ENCODE measurements around the gene SEPTIN8.

Gene SEPTIN8

DNA sequence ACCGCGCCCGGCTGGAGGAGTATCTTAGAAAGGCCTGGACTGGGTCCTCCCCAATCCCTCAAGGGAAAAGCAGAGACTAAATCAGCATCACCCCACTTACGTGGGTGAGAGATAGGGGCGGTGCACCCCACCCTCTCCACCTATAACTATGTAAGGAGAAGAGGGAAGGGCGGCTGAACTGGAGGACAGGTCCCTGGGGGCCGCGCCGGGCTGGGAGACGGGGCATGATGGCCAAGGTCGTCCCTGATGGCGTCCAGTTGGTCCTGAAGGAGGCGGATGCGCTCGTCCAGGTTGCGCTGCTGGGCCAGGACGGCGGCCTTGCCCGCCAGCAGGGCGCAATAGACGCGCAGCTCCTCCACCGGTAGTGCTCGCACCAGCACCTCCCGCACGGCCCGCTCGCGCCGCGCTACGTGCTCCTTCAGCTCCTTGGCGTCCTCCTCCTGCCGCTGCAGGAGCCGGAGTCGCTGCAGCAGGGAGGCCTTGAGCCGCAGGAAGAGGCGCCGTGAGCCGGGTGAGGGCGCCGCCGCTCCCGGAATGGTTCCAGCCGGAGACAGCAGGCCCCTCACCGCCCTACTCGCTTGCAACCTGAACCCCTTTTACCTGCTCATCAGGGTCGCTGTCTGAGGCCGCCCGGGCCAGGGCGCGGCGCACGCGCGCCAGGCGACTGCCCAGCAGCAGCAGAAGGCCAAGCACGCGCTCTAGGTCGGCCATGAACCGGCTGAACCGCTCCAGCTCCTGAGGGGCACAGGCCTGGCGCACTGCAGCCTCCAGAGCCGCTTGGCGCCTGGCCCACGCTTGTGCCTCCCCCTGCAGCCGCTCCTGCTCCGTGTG is 45.8 kb upstream of the SEPTIN8 start:
- Histone ChIP-seq H3K4me2 (ENCODE audit: low read depth, low read length, poor library complexity, severe bottlenecking) (no peak overlapping the region), H3F3A (ENCODE audit: insufficient read depth) (no peaks in the 10 kb centered on the region), H3K27ac (ENCODE audit: low read depth, low read length) (no peak overlapping the region), H3K27me3 (ENCODE audit: low read length) (no peaks in the 10 kb centered on the region), H3K9me3 (ENCODE audit: insufficient read depth, low read length) (no peaks in the 10 kb centered on the region), H3K36me3 (ENCODE audit: low read length) (no peaks in the 10 kb centered on the region), H4K20me1 (ENCODE audit: low read depth, low read length) (no peaks in the 10 kb centered on the region), H3K79me2 (ENCODE audit: insufficient read depth, low read length) (no peaks in the 10 kb centered on the region), H3K4me3 (ENCODE audit: insufficient read depth, low read length, poor library complexity, severe bottlenecking) (no peak overlapping the region), H2AFZ (ENCODE audit: low read depth, low read length, severe bottlenecking) (no peak overlapping the region), H3K9me2 (replicated peaks; ENCODE audit: insufficient read depth, low read length) (no peaks in the 10 kb centered on the region), H3K9ac (ENCODE audit: low read length) (no peak overlapping the region)
- no peak for TF ChIP-seq EZH2phosphoT487 (conservative IDR thresholded peaks at IDR 0.05; ENCODE audit: low read length)
- TF ChIP-seq, protein P1, sequence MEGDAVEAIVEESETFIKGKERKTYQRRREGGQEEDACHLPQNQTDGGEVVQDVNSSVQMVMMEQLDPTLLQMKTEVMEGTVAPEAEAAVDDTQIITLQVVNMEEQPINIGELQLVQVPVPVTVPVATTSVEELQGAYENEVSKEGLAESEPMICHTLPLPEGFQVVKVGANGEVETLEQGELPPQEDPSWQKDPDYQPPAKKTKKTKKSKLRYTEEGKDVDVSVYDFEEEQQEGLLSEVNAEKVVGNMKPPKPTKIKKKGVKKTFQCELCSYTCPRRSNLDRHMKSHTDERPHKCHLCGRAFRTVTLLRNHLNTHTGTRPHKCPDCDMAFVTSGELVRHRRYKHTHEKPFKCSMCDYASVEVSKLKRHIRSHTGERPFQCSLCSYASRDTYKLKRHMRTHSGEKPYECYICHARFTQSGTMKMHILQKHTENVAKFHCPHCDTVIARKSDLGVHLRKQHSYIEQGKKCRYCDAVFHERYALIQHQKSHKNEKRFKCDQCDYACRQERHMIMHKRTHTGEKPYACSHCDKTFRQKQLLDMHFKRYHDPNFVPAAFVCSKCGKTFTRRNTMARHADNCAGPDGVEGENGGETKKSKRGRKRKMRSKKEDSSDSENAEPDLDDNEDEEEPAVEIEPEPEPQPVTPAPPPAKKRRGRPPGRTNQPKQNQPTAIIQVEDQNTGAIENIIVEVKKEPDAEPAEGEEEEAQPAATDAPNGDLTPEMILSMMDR (IDR thresholded peaks at IDR 0.05; ENCODE audit: insufficient read depth, low read length, poor library complexity, severe bottlenecking), result no peak

DNA sequence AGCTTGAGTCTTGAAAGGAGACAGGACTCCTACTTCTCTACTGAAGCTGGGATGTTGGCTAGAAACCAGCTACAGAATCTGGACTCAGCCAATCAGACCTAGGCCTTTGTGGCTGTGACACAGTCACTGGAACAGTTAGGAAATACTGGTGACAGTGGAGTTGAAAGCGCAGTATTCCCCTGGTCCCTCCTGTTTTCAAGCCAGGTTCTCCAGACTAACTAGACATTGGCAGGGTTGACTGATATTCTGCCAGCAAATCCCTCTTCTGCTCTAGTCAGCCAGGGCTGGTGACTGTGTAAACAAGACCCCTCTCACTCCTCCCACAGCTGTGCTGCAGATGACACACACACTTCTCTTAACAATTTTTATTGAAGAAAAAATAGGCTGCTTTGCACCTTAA is 44.8 kb upstream of the SEPTIN8 start:
- no peaks in the 10 kb centered on the region for H3K9me2 ChIP-seq (replicated peaks; ENCODE audit: insufficient read depth, low read length)
- no peak overlapping the region for H3K27ac ChIP-seq (ENCODE audit: low read depth, low read length)
- TF ChIP-seq EZH2phosphoT487 (conservative IDR thresholded peaks at IDR 0.05; ENCODE audit: low read length), result no peak
- TF ChIP-seq, protein P1 (IDR thresholded peaks at IDR 0.05; ENCODE audit: insufficient read depth, low read length, poor library complexity, severe bottlenecking), result no peak
- H3K36me3 ChIP-seq (ENCODE audit: low read length), result no peaks in the 10 kb centered on the region
- no peak overlapping the region for H3K4me3 ChIP-seq (ENCODE audit: insufficient read depth, low read length, poor library complexity, severe bottlenecking)
- no peak overlapping the region for H3K4me2 ChIP-seq (ENCODE audit: low read depth, low read length, poor library complexity, severe bottlenecking)
- no peaks in the 10 kb centered on the region for H3F3A ChIP-seq (ENCODE audit: insufficient read depth)
- no peak overlapping the region for H3K9ac ChIP-seq (ENCODE audit: low read length)
- H3K9me3 ChIP-seq (ENCODE audit: insufficient read depth, low read length), result no peaks in the 10 kb centered on the region
- no peak overlapping the region for H2AFZ ChIP-seq (ENCODE audit: low read depth, low read length, severe bottlenecking)
- no peaks in the 10 kb centered on the region for H4K20me1 ChIP-seq (ENCODE audit: low read depth, low read length)
- H3K27me3 ChIP-seq (ENCODE audit: low read length), result no peaks in the 10 kb centered on the region
- H3K79me2 ChIP-seq (ENCODE audit: insufficient read depth, low read length), result no peaks in the 10 kb centered on the region

DNA sequence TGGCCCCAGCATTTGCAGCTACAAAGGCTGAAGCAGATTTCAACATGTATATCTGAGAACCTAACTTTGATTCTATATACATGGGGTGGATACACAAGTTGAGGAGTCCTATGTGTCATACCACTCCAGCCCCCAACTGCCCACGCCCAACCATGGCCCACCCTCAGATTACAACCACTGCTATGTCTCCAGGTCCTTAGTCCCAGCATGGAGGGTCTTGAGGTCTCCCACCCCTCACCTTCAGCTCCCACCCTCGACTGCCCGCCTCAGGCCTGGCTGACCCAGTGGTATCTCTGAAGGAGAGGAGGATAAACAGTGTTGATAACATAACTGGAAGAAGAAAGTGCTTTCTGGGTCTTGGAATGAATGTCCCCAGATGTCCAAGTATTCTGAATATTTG is 44.3 kb upstream of the SEPTIN8 start:
- Histone ChIP-seq H3K4me3 (ENCODE audit: insufficient read depth, low read length, poor library complexity, severe bottlenecking) (no peak overlapping the region), H2AFZ (ENCODE audit: low read depth, low read length, severe bottlenecking) (no peak overlapping the region), H3K27me3 (ENCODE audit: low read length) (no peaks in the 10 kb centered on the region), H4K20me1 (ENCODE audit: low read depth, low read length) (no peaks in the 10 kb centered on the region), H3K4me2 (ENCODE audit: low read depth, low read length, poor library complexity, severe bottlenecking) (no peak overlapping the region), H3F3A (ENCODE audit: insufficient read depth) (no peaks in the 10 kb centered on the region), H3K36me3 (ENCODE audit: low read length) (no peaks in the 10 kb centered on the region), H3K9ac (ENCODE audit: low read length) (no peak overlapping the region), H3K9me2 (replicated peaks; ENCODE audit: insufficient read depth, low read length) (no peaks in the 10 kb centered on the region), H3K9me3 (ENCODE audit: insufficient read depth, low read length) (no peaks in the 10 kb centered on the region), H3K79me2 (ENCODE audit: insufficient read depth, low read length) (no peaks in the 10 kb centered on the region), H3K27ac (ENCODE audit: low read depth, low read length) (no peak overlapping the region)
- TF ChIP-seq EZH2phosphoT487 (conservative IDR thresholded peaks at IDR 0.05; ENCODE audit: low read length), result no peak
- TF ChIP-seq, protein P1 (IDR thresholded peaks at IDR 0.05; ENCODE audit: insufficient read depth, low read length, poor library complexity, severe bottlenecking), result no peak
